K562 (cell line): ENCODE measurements around the gene BORCS5. TPM values are rescaled to one million over a fixed set of nuclear protein-coding genes. Genes with fewer than 3 reads are reported as not detected.

Experiments used
- ATAC-seq: fragments of 200-7000 bp; cut with Tn5 transposase; 3 replicates; pipeline ENCODE4 v1.9.1; 2020; ENCODE audit warnings: moderate library complexity
- BruUV-seq: library from RNA; stranded (reverse); fragments of 400-500 nt; replicated peaks from 2 replicates; lab custom pipeline; 2021; lab: Mats Ljungman, UMichigan
- CTCF ChIA-PET: fragments of 300-600 bp; formaldehyde crosslinking; extraction: SDS; loops from one replicate; lab custom pipeline; 2021; ENCODE audit warnings: low intra/inter-chr PET ratio; lab: Yijun Ruan, JAX
- POLR2A ChIA-PET: fragments of 300-600, 350-650 bp; sonication (Branson Sonifier 250); formaldehyde crosslinking; extraction: SDS; loops from one replicate; lab custom pipeline; 2021; ENCODE audit warnings: antibody characterized with exemption, inconsistent platforms; lab: Yijun Ruan, JAX
- DNase-seq, 4 experiments: peaks; one replicate each; pipeline versions ENCODE4 v3.0.0 to v3.0.0-alpha.2; 2011 to 2018; ENCODE audit warnings: low spot score in 3 of 4, mixed read lengths in 3 of 4; ENCODE audit errors: extremely low read depth in 1 of 4
- FAIRE-seq: peaks from 2 replicates; lab custom pipeline; 2011; peaks lifted over from hg19 to GRCh38; lab: Jason Lieb, UNC
- H2AFZ ChIP-seq: 2 replicates; pipeline ENCODE4 v1.6.0; 2011; ENCODE audit warnings: low read depth, low read length, control low read depth, inconsistent platforms
- H3K27ac ChIP-seq: fragments of 200-600 bp; 3 replicates; pipeline ENCODE4 v1.8.0; 2011; ENCODE audit warnings: low read depth, mild to moderate bottlenecking, control low read depth, inconsistent platforms, low read length, moderate library complexity, mixed read lengths; ENCODE audit errors: extremely low read depth
- H3K27me3 ChIP-seq, 2 experiments: fragments of 300-600 bp in 1 of 2; 2 replicates in 1 of 2; 3 replicates in 1 of 2; pipeline versions ENCODE4 v1.6.0 to v1.8.0; 2011; ENCODE audit warnings: inconsistent platforms in 2 of 2, low read length in 2 of 2, mild to moderate bottlenecking in 1 of 2, mixed read lengths in 1 of 2, moderate library complexity in 1 of 2; ENCODE audit not compliant: control insufficient read depth in 2 of 2, insufficient read depth in 2 of 2
- H3K36me3 ChIP-seq: fragments of 300-600 bp; 3 replicates; pipeline ENCODE4 v1.8.0; 2011; ENCODE audit warnings: mild to moderate bottlenecking, low read length, inconsistent platforms; ENCODE audit not compliant: control insufficient read depth, insufficient read depth
- H3K4me1 ChIP-seq, 2 experiments: fragments of 200-600 bp in 1 of 2; replicated peaks in 1 of 2; 2 replicates in 1 of 2; 3 replicates in 1 of 2; pipeline versions ENCODE4 v1.5.1 to v1.8.0; 2011; ENCODE audit warnings: inconsistent platforms in 2 of 2, low read length in 2 of 2, mild to moderate bottlenecking in 1 of 2, mixed read lengths in 1 of 2, moderate library complexity in 1 of 2; ENCODE audit not compliant: control insufficient read depth in 2 of 2, insufficient read depth in 2 of 2
- H3K4me2 ChIP-seq: 2 replicates; pipeline ENCODE4 v1.6.1; 2011; ENCODE audit warnings: low read length, control low read depth, inconsistent platforms, mixed read lengths; ENCODE audit not compliant: insufficient read depth
- H3K4me3 ChIP-seq: fragments of 200-600 bp; sonication (generic), shearing (Covaris generic); 2 replicates; pipeline ENCODE4 v1.5.1; 2016; ENCODE audit warnings: control low read depth, inconsistent platforms
- H3K79me2 ChIP-seq: fragments of 200-600 bp; 3 replicates; pipeline ENCODE4 v1.8.0; 2011; ENCODE audit warnings: low read length, inconsistent platforms; ENCODE audit not compliant: control insufficient read depth, insufficient read depth
- H3K9ac ChIP-seq, 2 experiments: 2 replicates each; pipeline versions ENCODE4 v1.6.0 to v1.6.1; 2011; ENCODE audit warnings: low read depth in 2 of 2, low read length in 2 of 2, control low read depth in 1 of 2, inconsistent platforms in 1 of 2, mild to moderate bottlenecking in 1 of 2, mixed read lengths in 1 of 2; ENCODE audit not compliant: insufficient read depth in 1 of 2
- H3K9me1 ChIP-seq: one replicate; pipeline ENCODE4 v1.6.0; 2011; ENCODE audit warnings: inconsistent platforms, mild to moderate bottlenecking, low read length, moderate library complexity; ENCODE audit not compliant: control insufficient read depth, insufficient read depth
- H3K9me3 ChIP-seq: replicated peaks from 2 replicates; pipeline ENCODE4 v1.5.1; 2011; ENCODE audit warnings: low read depth, low read length, inconsistent platforms; ENCODE audit not compliant: control insufficient read depth, insufficient read depth
- H4K20me1 ChIP-seq: replicated peaks from 2 replicates; pipeline ENCODE4 v1.6.1; 2011; ENCODE audit warnings: low read length, inconsistent platforms, mixed read lengths; ENCODE audit not compliant: control insufficient read depth, insufficient read depth
- ARID2 ChIP-seq: fragments of 450-650 bp; IDR thresholded peaks from 2 replicates; pipeline ENCODE4 v1.6.1; 2017; ENCODE audit warnings: antibody characterized with exemption, mild to moderate bottlenecking
- BCL6 ChIP-seq: fragments of 250-450 bp; sonication (Bioruptor Pico); IDR thresholded peaks from 2 replicates; pipeline ENCODE4 v1.4.0; 2020
- KAT8 ChIP-seq: fragments of 450-650 bp; IDR thresholded peaks from 2 replicates; pipeline ENCODE4 v1.6.1; 2016; ENCODE audit warnings: low read depth, mild to moderate bottlenecking
- POLR2AphosphoS2 ChIP-seq: IDR thresholded peaks from 2 replicates; pipeline ENCODE4 v1.6.1; 2012; ENCODE audit warnings: low read length, improper control_type of control experiment
- RREB1 ChIP-seq: fragments of 250-450 bp; sonication (Bioruptor Pico); IDR thresholded peaks from 2 replicates; pipeline ENCODE4 v1.4.0; 2020
- TSC22D4 ChIP-seq: fragments of 450-650 bp; IDR thresholded peaks from 2 replicates; pipeline ENCODE4 v1.6.1; 2016; ENCODE audit warnings: missing genetic modification characterization, missing biosample characterization, control low read depth
- XRCC5 ChIP-seq: fragments of 200-400 bp; formaldehyde crosslinking; IDR thresholded peaks from 2 replicates; pipeline ENCODE4 v1.6.1; 2017; ENCODE audit warnings: low read depth, mild to moderate bottlenecking, low read length
- ZEB2 ChIP-seq: fragments of 450-650 bp; IDR thresholded peaks from 2 replicates; pipeline ENCODE4 v1.6.1; 2016
- ZMIZ1 ChIP-seq, 2 experiments: fragments of 150-350 bp in 1 of 2; IDR thresholded peaks; 2 replicates each; pipeline ENCODE4 v1.6.1; 2012 to 2016; ENCODE audit warnings: low read depth in 2 of 2, low read length in 2 of 2, mild to moderate bottlenecking in 1 of 2, moderate library complexity in 1 of 2
- ZNF274 ChIP-seq: IDR thresholded peaks from 2 replicates; pipeline ENCODE4 v1.6.1; 2011; ENCODE audit warnings: low read depth, mild to moderate bottlenecking, low read length, moderate library complexity, borderline replicate concordance
- ZNF655 ChIP-seq: fragments of 250-450 bp; sonication (Bioruptor Pico); IDR thresholded peaks from 2 replicates; pipeline ENCODE4 v1.5.0; 2021
- ZNF76 ChIP-seq: fragments of 250-450 bp; sonication (Bioruptor Pico); IDR thresholded peaks from 2 replicates; pipeline ENCODE4 v1.4.0; 2020; ENCODE audit warnings: mild to moderate bottlenecking, moderate library complexity, borderline replicate concordance
- ZNF785 ChIP-seq: fragments of 250-450 bp; sonication (Bioruptor Pico); IDR thresholded peaks from 2 replicates; pipeline ENCODE4 v1.4.0; 2020; ENCODE audit warnings: mild to moderate bottlenecking
- WGBS: fragments of 100-300 bp; shearing (Covaris generic); methylation state at CpG from one replicate; pipeline ENCODE4 v1.1.6; 2016; ENCODE audit warnings: low coverage, mixed read lengths; ENCODE audit not compliant: insufficient coverage; ENCODE audit errors: missing lambda C conversion rate; 5-methylcytosine and 5-hydroxymethylcytosine counted together
- in situ Hi-C: fragments of 300-500 bp; cut with MboI; formaldehyde crosslinking; loops from 4 replicates; pipeline ENCODE4 v1.15.0; 2018; ENCODE audit warnings: inconsistent platforms, mixed read lengths
- intact Hi-C: fragments of 100-400 bp; cut with micrococcal nuclease; formaldehyde crosslinking; loops from 2 replicates; pipeline ENCODE4 v1.14.2; 2022
- polyA plus RNA-seq, 8 experiments: library from polyadenylated mRNA; depleted of rRNA in 4 of 8; stranded (reverse) in 5 of 8; unstranded in 3 of 8; fragments of >200 nt; fragmentation: Nextera tagmentation in 2 of 8; fragmentation: Illumina TruSeq in 1 of 8; extraction: Ambion mirVana in 2 of 8; extraction: Trizol in 1 of 8; gene quantifications; 2 replicates each; pipeline versions ENCODE4 v1.2.1 to v1.2.3, GENCODE V29; 2011 to 2014; ENCODE audit warnings: inconsistent platforms in 1 of 8, missing spikeins in 1 of 8
- total RNA-seq, 7 experiments: library from RNA; depleted of rRNA in 6 of 7; stranded (reverse); fragments of >200 nt in 6 of 7; fragmentation: Illumina TruSeq in 2 of 7; extraction: Trizol in 2 of 7; gene quantifications; 2 replicates each; pipeline versions ENCODE4 v1.2.1 to v1.2.3, GENCODE V29; 2011 to 2021; ENCODE audit warnings: low replicate concordance in 1 of 7

BORCS5 gene
- total and polyA plus RNA-seq, 9 of the 15 experiments (the other 6 are each of a cell fraction or from before 2014, with no cell fraction given), result 0.31 to 12.4 (median 6.6) TPM

GRCh38 chr12:12393171-12393570 is 36.3 kb downstream of the BORCS5 start:
- Histone ChIP-seq H3K4me3 (no peak overlapping the region), H3K9me1 (no peaks in the 10 kb centered on the region), H2AFZ (no peak overlapping the region), H3K4me1 (peaks cover 5% of the 10 kb centered on the region in 2 experiments; a peak in 3 of 5 replicates), H3K79me2 (no peaks in the 10 kb centered on the region; the same call in 2 of the 3 replicates), H4K20me1 (no peaks in the 10 kb centered on the region)
- DNase-seq (no peak), ATAC-seq (no peak)
- BruUV-seq, result no TSS peak
- 42% methylated on average over 2 of the region's 2 CpGs for WGBS
- POLR2A ChIA-PET, result interaction anchor here (2.0 kb wide), 1 partner anchor 10 kb away, joined by 5 read pairs; no protein-coding TSS in a partner anchor
- in situ Hi-C loops, result no loop called here
- CTCF ChIA-PET, result no interaction called here
- no peak for TF ChIP-seq ZNF785
- TF ChIP-seq ZMIZ1 (IDR thresholded peaks at IDR 0.05; ENCODE audit: low read depth in 2 of 2, low read length in 2 of 2), result no peak
- no peak for TF ChIP-seq POLR2AphosphoS2
- TF ChIP-seq ZNF76 (CRISPR knock-in tag), result no peak
- TF ChIP-seq BCL6 (CRISPR knock-in tag), result no peak
- TF ChIP-seq ZNF655 (CRISPR knock-in tag), result no peak
- no peak for TF ChIP-seq XRCC5
- no peak for TF ChIP-seq TSC22D4 (tag)
- no peak for TF ChIP-seq ZEB2
- no peak for TF ChIP-seq ZNF274
- no peak for TF ChIP-seq RREB1 (CRISPR knock-in tag)
- no peak for TF ChIP-seq KAT8
- no peak for TF ChIP-seq ARID2
- TF ChIP-seq, all 486 proteins: peak for 0
- H3K27ac ChIP-seq, result no peak overlapping the region
- FAIRE-seq, result no peak
- no peaks in the 10 kb centered on the region for H3K27me3 ChIP-seq
- intact Hi-C loops, result no loop called here
- H3K9ac ChIP-seq, result no peak overlapping the region
- H3K4me2 ChIP-seq, result no peak overlapping the region
- H3K9me3 ChIP-seq, result no peaks in the 10 kb centered on the region
- H3K36me3 ChIP-seq, result no peaks in the 10 kb centered on the region
